Astrocyte of the spinal cord (primary cell): Measurements from ENCODE around the gene MON1A.

Experiments
- DNase-seq: peaks from one replicate; pipeline ENCODE4 v3.0.0; 2011; ENCODE audit warnings: low read depth, low spot score
- H3K4me3 ChIP-seq: 2 replicates; pipeline ENCODE4 v1.5.1; 2011; ENCODE audit warnings: low read depth, mild to moderate bottlenecking, low read length, moderate library complexity
- CTCF ChIP-seq: IDR thresholded peaks from 2 replicates; pipeline ENCODE4 v1.5.1; 2012; ENCODE audit warnings: low read depth, mild to moderate bottlenecking, low read length, inconsistent platforms
- in situ Hi-C: cut with HindIII; loops from 2 replicates; pipeline ENCODE4 v1.10.0; 2017; ENCODE audit warnings: low sequenced_read_pairs

Gene MON1A

GRCh38 chr3:49889296-49889695 is 40.3 kb downstream of the MON1A start:
- TF ChIP-seq CTCF: no peak
- DNase-seq: no peak
- no peak overlapping the region for H3K4me3 ChIP-seq
- in situ Hi-C loops: no loop called here

- no peak for TF ChIP-seq CTCF
- no peak overlapping the region for H3K4me3 ChIP-seq
- DNase-seq: no peak
- in situ Hi-C loops: no loop called here
Observed at GRCh38 chr3:49886922-49887265, 42.7 kb downstream of the MON1A start.

GRCh38 chr3:49883998-49884397 is 45.6 kb downstream of the MON1A start:
- no peak for TF ChIP-seq CTCF
- no peak overlapping the region for H3K4me3 ChIP-seq
- DNase-seq: no peak
- in situ Hi-C loops: no loop called here

GRCh38 chr3:49882166-49882565 is 47.4 kb downstream of the MON1A start:
- in situ Hi-C loops: no loop called here
- TF ChIP-seq CTCF: no peak
- no peak for DNase-seq
- H3K4me3 ChIP-seq: no peak overlapping the region

- DNase-seq: no peak
Observed at GRCh38 chr3:49880581-49881315, 48.9 kb downstream of the MON1A start.

GRCh38 chr3:49879721-49880120 is 49.9 kb downstream of the MON1A start:
- no peak for DNase-seq
- H3K4me3 ChIP-seq: no peak overlapping the region
- in situ Hi-C loops: no loop called here
- TF ChIP-seq CTCF: no peak

More at GRCh38 chr3:49880581-49881315, 48.9 kb downstream of the MON1A start:
- no peak for TF ChIP-seq CTCF
- no peak overlapping the region for H3K4me3 ChIP-seq
- in situ Hi-C loops: no loop called here

GRCh38 chr3:49878686-49879085 is 50.9 kb downstream of the MON1A start:
- in situ Hi-C loops: no loop called here
- no peak for TF ChIP-seq CTCF
- no peak for DNase-seq
- no peak overlapping the region for H3K4me3 ChIP-seq
